PFSK-1 (cell line): ENCODE measurements around the gene TTLL6.

ENCODE experiments used
- POLR2AphosphoS5 ChIP-seq: IDR thresholded peaks from 2 replicates; pipeline ENCODE4 v1.6.1; 2012; ENCODE audit warnings: low read depth, mild to moderate bottlenecking, control low read depth, low read length, moderate library complexity
- REST ChIP-seq, 2 experiments: IDR thresholded peaks; 2 replicates each; pipeline versions ENCODE4 v1.6.1 to v1.8.0; 2011 to 2012; ENCODE audit warnings: low read depth in 2 of 2, low read length in 2 of 2, control low read depth in 1 of 2, inconsistent platforms in 1 of 2, mild to moderate bottlenecking in 1 of 2, moderate library complexity in 1 of 2; ENCODE audit not compliant: insufficient read depth in 1 of 2
- SIN3A ChIP-seq: IDR thresholded peaks from 2 replicates; pipeline ENCODE4 v1.6.1; 2012; ENCODE audit warnings: mild to moderate bottlenecking, low read length, moderate library complexity, borderline replicate concordance; ENCODE audit not compliant: insufficient read depth

DNA sequence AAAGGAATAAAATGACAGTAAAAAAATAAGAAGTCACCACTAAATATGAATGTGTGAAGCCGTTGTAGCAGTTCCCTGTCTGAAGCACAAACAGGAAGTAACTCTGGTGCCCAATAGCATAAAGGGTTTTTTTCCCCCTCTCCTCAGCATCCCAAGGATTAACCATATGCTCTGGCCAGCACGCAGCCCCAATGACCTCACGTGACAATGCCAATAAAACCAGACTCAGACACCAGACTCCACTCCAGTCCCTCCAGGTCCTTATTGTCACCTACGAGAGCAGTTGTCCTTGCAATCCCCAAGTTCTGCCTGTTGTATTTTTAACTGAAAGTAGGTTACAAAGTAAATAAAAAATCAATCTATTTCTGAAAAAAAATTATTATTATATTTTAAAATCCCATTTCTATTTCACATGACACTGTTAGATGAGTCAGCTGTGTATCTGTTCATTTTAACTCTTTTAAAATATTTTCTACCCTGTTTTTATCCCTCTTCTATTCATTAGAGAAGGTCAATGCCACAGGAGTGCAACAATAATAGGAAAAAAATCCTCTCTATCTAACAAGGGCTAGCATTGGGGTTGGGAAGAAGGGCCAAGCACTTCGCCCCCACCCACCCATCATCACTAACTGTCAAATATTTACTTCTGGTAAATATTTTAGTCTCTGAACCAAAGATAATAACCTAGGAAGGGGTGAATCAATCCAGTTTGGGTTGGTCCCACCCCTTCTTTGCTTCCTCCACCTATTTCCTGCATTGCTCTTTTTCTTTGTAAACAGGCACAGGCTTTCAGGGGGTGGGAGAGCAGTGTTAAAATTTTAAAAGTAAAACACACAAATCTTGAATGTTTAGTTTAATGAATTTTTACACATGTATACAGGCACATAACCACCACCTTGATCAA is 101.3 kb downstream of the TTLL6 start:
- TF ChIP-seq REST (IDR thresholded peaks at IDR 0.05; ENCODE audit: insufficient read depth in 1 of 2, low read depth in 2 of 2, low read length in 2 of 2) (no peak), POLR2AphosphoS5 (no peak), SIN3A (no peak)
